ENCODE measurements around the gene PTPRT.

The PTPRT gene

GRCh38 chr20:42432496-42433334 lies 757.0 kb downstream of the PTPRT start:
- no peak for DNase-seq

- no peak for DNase-seq
Observed at GRCh38 chr20:42430598-42430997, 759.1 kb downstream of the PTPRT start.

DNA sequence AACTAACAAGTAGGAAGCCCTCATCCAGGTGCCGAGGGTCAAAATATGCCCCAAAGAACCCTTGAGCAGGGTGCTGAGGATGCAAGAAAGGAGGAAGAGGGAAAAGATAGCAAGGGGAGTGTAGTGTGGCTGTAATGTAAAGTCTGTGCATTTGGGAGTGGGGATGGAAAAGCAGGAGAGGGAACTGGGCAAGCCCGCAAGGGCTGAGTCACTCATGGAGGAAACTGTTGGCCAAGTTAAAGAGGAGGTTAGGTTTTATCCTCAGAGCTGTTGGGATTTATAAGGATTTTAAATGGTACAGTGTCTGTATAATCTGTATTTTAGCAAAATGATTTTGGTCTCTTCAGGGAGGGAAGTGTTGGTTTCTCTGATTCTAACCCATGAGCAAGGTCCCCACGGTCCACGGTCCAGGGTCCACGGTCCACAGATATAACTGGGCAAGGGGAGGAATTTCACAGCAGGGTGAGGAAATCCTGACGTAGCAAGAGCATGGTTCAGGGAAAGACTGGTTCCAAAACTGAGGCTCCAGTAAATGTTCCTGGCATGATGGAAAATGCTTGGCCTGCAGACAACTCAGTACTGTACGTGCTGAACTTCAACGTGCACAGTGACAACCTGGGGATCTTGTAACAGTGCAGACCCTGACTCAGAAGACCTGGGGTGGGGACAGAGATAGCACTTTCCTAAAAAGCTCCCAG lies 759.8 kb downstream of the PTPRT start:
- DNase-seq = no peak

DNA sequence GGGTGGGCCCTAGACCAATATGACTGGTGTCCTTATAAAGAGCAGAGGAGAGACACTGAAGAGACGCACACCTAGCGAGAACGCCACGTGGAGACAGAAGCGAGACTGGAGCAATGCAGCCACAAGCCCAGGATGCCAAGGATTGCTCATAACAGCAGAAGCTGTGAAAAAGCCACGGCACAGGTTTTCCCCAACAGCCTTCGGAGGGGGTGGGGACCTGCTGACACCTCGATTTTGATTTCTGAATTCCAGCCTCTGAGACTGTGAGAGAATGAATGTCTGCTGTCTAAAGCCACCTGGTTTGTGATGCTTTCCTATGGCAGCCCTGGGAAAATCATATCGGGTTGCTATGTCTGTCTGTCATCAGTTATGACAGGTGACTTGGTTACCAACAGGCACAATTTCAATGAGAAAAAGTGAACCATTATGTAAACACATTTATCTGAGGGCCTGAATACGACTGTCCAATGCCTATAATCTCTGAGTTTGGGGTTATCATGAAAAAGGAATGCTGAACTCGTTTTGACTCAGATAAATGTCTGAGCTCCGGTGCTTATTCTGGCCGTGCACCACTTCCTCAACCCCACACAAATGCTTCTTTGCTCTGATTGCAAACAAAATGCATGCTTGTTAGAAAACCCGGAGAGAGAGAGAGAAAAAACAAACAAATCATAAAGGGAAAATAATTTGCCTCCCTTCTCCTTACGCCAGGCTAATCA lies 769.7 kb downstream of the PTPRT start:
- DNase-seq = no peak

GRCh38 chr20:42406826-42407225 lies 782.9 kb downstream of the PTPRT start:
- no peak for DNase-seq

DNA sequence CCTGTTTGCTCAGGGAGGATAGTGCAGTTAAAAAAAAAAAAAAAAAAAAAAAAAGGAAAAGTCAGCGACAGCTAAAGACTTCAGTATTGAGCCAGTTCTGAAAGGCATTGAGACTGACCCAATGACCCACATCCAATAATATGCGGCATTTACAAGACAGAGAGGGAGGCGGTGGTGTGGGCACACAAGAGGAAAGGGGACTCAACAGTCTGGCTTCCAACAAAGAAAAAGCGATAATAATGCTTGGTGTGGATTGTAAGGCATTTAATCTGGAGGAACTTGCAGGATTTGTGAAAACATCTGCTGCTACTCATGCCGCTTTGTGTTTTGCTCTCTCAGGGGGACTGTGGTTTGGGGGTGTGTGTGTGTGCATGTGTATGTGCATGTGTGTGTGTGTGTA lies 787.3 kb downstream of the PTPRT start:
- DNase-seq = no peak

GRCh38 chr20:42401613-42402012 lies 788.1 kb downstream of the PTPRT start:
- no peak for DNase-seq

GRCh38 chr20:42399802-42400201 lies 789.9 kb downstream of the PTPRT start:
- no peak for DNase-seq

- no peak for DNase-seq
Observed at GRCh38 chr20:42392442-42392841, 797.3 kb downstream of the PTPRT start.

DNA sequence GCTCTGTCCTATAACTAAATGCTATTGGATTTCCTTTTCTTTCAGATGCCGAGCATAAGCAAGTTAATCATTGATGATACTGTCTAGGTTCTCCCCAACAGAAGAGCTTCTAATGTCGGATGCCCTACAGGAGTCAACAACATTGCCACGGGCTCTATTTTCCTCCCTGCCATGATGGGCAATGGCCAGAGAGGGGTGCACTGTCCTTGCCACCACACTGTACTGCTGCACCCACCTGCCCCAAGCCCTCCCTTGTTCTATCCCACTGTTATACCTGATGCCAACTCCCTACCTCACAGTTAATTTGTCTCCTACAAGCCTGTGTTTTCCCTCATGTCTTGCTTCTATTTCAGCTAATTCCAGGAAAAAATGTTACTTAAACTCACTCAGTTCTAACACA lies 797.9 kb downstream of the PTPRT start:
- no peak for DNase-seq

GRCh38 chr20:42380287-42380686 lies 809.4 kb downstream of the PTPRT start:
- DNase-seq = no peak

GRCh38 chr20:42379385-42379784 lies 810.3 kb downstream of the PTPRT start:
- DNase-seq = no peak

DNA sequence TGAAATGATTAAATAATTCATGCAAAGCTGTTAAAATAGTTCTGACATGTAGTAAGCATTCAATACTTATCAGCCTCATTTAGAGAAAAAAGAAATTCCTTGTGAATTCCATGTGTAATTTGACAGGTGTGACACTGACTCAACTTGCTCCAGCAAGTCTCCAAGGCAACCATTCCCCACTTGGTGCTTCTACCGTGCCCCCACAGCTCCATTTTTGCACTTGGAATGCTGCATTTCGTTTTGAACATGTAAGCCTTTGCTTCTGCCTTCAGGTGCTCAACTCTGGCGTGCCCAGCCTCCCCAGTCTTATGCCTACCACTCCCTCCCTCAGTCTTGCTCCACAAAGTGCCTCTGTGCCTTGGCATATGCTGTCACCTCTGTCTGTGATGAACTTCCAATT lies 810.9 kb downstream of the PTPRT start:
- DNase-seq = no peak

DNA sequence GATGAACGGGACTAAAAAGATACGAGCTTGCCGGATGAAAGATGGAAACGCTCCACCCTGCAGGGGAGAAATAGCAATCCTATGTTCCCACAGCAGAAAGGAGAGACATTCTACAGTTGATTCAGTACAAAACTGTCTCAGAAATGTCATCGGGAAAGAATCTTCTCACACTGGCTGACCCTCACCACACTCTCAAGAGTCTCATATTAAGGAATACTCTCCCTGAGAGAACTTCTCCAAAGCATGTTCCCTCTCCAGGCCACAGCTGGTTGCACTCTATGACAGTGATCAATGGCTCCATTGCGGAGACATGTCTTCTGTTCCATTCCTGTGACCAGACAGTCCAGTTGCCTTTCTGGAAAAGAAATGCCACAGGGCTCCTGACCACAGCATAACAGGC lies 813.6 kb downstream of the PTPRT start:
- DNase-seq = no peak

GRCh38 chr20:42373049-42373448 lies 816.7 kb downstream of the PTPRT start:
- DNase-seq = no peak

DNA sequence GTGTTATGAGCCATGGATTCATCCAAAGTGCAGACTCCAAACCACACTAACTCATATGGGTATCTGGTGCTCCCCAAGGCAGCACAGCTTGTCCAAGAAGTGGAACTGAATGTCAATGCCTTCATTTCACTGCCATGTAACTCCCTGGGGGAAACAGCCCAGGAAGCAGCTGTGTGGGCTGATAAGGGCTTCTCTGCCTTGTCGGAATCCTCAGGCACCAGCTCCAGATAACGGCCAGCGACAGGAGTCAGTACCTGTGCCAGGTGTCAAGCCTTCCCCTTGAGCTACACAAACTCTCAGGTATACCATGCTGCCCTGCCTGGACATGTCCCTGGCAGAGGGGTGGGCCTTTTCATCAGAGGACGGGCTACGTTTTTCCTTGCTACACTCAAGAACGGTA lies 819.6 kb downstream of the PTPRT start:
- no peak for DNase-seq

DNA sequence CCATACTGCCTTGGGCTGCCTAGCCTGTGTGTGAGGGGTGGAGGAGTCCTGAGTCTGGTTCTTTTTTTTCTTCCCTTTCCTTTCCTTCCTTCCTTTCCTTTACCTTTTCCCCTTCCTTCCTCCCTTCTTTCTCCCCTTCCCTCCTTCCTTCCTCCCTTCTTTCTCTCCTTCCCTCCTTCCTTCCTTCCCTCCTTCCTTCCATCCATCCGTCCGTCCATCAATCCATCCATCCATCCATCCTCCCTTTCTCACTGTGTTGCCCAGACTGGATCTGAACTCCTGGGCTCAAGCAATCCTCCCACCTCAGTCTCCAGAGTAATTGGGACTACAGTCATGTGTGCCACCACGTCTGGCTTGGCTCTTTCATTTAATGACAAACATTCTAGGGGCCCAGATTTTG lies 820.8 kb downstream of the PTPRT start:
- no peak for DNase-seq

DNA sequence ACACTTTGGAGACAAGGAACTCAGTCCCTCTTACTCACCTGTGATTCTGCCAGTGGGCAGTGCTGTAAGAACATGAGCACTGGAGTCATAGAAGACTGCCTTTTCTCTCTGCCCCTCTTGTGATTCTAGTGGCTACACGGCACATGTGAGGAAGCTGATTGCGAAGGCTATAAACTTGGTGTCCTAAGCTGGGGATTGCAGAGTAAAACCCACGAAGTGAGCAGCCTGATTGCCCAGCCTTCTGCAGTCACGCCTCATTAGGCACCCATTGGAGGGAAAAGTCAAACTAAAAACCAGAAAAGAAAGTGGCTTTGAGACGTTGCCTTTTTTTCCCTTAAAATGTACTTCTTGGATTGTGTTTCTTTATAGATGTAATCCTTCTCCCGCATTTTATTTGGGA lies 823.1 kb downstream of the PTPRT start:
- no peak for DNase-seq

DNA sequence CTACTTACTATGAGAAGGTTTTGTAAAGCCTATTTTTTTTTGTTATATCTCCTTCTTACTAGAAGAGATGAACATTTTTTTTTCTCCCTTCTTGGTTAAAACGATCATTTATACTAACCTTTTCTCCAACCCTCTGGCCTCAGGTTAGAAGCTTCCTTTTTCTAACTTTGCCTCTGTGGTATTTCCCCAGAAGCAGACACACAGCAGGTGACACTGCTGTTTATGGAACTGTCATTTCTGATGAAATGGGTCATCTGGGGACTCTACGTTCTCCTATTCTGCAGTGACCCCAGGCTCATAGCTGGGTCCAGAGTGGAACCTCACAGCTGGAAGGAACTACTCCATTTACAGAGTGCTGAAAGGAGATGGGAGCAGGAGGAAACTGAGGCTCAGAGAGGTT lies 825.3 kb downstream of the PTPRT start:
- DNase-seq = no peak

DNA sequence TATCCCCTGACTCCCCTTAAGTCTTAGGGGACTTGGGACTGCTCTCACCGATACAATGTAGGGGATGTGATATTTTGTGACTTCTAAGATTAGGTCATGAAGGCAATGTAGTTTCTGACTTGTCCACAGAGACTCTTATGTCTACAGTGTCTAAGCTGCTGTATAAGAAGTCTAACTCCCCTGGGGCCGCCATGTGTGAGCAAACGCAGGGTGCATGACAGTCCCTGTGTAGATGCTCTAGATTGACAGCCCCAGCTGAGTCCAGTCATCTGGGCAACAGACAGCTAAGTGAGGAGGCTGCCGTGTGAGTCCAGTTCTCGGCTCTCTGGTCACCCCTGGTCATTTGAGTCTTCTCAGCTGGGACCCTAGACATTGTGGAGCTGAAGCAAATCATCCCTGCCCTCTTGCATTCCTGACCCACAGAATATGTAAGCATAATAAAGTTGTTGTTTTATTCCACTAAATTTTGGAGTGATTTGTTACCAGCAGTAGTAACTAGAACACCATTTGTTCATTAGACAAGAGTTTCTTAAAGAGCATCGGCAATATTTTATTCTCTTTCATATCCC lies 828.2 kb downstream of the PTPRT start:
- no peak for DNase-seq

- DNase-seq = no peak
Observed at GRCh38 chr20:42360621-42361020, 829.1 kb downstream of the PTPRT start.

DNA sequence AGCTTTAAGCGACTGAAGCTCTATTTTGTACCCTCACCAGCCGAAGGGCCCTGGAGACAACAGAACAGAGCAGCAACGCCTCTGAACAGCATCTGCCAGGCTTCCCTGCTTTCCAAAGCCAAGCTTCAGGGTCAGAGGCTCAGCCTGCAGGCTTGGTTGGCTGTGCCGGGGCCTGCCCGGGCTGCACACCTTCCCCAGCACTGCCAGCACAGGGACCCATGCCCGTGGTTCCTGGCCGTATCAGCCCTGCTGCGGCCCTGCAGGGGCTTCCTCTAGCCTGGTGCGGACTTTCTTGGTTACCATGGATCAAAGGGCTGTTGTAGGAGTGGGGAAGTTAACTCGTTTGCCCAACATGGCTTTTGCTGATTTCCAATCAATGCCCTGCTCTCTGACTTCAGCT lies 830.1 kb downstream of the PTPRT start:
- DNase-seq = no peak

DNA sequence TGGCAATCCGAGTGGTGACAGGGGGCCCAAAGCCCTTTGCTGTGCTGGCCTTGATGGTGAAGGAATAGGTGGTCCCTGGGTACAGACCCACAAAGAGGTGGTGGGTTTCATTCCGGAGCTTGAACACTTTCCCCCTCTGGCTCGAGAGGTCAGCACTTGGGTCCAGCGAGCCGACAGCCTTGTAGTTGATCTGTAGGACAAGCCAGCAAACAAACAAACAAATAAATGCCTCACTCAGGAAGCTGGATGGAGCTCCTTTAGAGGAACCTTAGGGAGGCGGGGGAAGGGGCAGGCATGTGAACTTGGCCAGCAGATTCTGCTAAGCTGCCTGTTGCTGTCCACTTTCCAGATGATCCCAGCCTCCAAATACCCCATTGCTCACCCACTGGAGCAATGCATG lies 837.6 kb downstream of the PTPRT start:
- DNase-seq = no peak

- no peak for DNase-seq
Observed at GRCh38 chr20:42350521-42350920, 839.2 kb downstream of the PTPRT start.

Data from stimulated activated CD4-positive, alpha-beta T cell treated with anti-CD3 and anti-CD28 coated beads, Interleukin-1b, Interleukin-23, amount 100 ng/mL, for 48 hours (primary cell).